K562 (cell line): ENCODE results near the gene B4GALT1. TPM values are rescaled to one million over a fixed set of nuclear protein-coding genes. Genes with fewer than 3 reads are reported as not detected.

Source experiments
- ATAC-seq: fragments of 200-7000 bp; cut with Tn5 transposase; 3 replicates; pipeline ENCODE4 v1.9.1; 2020; ENCODE audit warnings: moderate library complexity
- BruUV-seq: library from RNA; stranded (reverse); fragments of 400-500 nt; replicated peaks from 2 replicates; lab custom pipeline; 2021; lab: Mats Ljungman, UMichigan
- CTCF ChIA-PET: fragments of 300-600 bp; formaldehyde crosslinking; extraction: SDS; loops from one replicate; lab custom pipeline; 2021; ENCODE audit warnings: low intra/inter-chr PET ratio; lab: Yijun Ruan, JAX
- POLR2A ChIA-PET: fragments of 300-600, 350-650 bp; sonication (Branson Sonifier 250); formaldehyde crosslinking; extraction: SDS; loops from one replicate; lab custom pipeline; 2021; ENCODE audit warnings: antibody characterized with exemption, inconsistent platforms; lab: Yijun Ruan, JAX
- DNase-seq, 4 experiments: peaks; one replicate each; pipeline versions ENCODE4 v3.0.0 to v3.0.0-alpha.2; 2011 to 2018; ENCODE audit warnings: low spot score in 3 of 4, mixed read lengths in 3 of 4; ENCODE audit errors: extremely low read depth in 1 of 4
- FAIRE-seq: peaks from 2 replicates; lab custom pipeline; 2011; peaks lifted over from hg19 to GRCh38; lab: Jason Lieb, UNC
- H2AFZ ChIP-seq: 2 replicates; pipeline ENCODE4 v1.6.0; 2011; ENCODE audit warnings: low read depth, low read length, control low read depth, inconsistent platforms
- H3K27ac ChIP-seq: fragments of 200-600 bp; 3 replicates; pipeline ENCODE4 v1.8.0; 2011; ENCODE audit warnings: low read depth, mild to moderate bottlenecking, control low read depth, inconsistent platforms, low read length, moderate library complexity, mixed read lengths; ENCODE audit errors: extremely low read depth
- H3K27me3 ChIP-seq, 2 experiments: fragments of 300-600 bp in 1 of 2; 2 replicates in 1 of 2; 3 replicates in 1 of 2; pipeline versions ENCODE4 v1.6.0 to v1.8.0; 2011; ENCODE audit warnings: inconsistent platforms in 2 of 2, low read length in 2 of 2, mild to moderate bottlenecking in 1 of 2, mixed read lengths in 1 of 2, moderate library complexity in 1 of 2; ENCODE audit not compliant: control insufficient read depth in 2 of 2, insufficient read depth in 2 of 2
- H3K36me3 ChIP-seq: fragments of 300-600 bp; 3 replicates; pipeline ENCODE4 v1.8.0; 2011; ENCODE audit warnings: mild to moderate bottlenecking, low read length, inconsistent platforms; ENCODE audit not compliant: control insufficient read depth, insufficient read depth
- H3K4me1 ChIP-seq, 2 experiments: fragments of 200-600 bp in 1 of 2; replicated peaks in 1 of 2; 2 replicates in 1 of 2; 3 replicates in 1 of 2; pipeline versions ENCODE4 v1.5.1 to v1.8.0; 2011; ENCODE audit warnings: inconsistent platforms in 2 of 2, low read length in 2 of 2, mild to moderate bottlenecking in 1 of 2, mixed read lengths in 1 of 2, moderate library complexity in 1 of 2; ENCODE audit not compliant: control insufficient read depth in 2 of 2, insufficient read depth in 2 of 2
- H3K4me2 ChIP-seq: 2 replicates; pipeline ENCODE4 v1.6.1; 2011; ENCODE audit warnings: low read length, control low read depth, inconsistent platforms, mixed read lengths; ENCODE audit not compliant: insufficient read depth
- H3K4me3 ChIP-seq: fragments of 200-600 bp; sonication (generic), shearing (Covaris generic); 2 replicates; pipeline ENCODE4 v1.5.1; 2016; ENCODE audit warnings: control low read depth, inconsistent platforms
- H3K79me2 ChIP-seq: fragments of 200-600 bp; 3 replicates; pipeline ENCODE4 v1.8.0; 2011; ENCODE audit warnings: low read length, inconsistent platforms; ENCODE audit not compliant: control insufficient read depth, insufficient read depth
- H3K9ac ChIP-seq, 2 experiments: 2 replicates each; pipeline versions ENCODE4 v1.6.0 to v1.6.1; 2011; ENCODE audit warnings: low read depth in 2 of 2, low read length in 2 of 2, control low read depth in 1 of 2, inconsistent platforms in 1 of 2, mild to moderate bottlenecking in 1 of 2, mixed read lengths in 1 of 2; ENCODE audit not compliant: insufficient read depth in 1 of 2
- H3K9me1 ChIP-seq: one replicate; pipeline ENCODE4 v1.6.0; 2011; ENCODE audit warnings: inconsistent platforms, mild to moderate bottlenecking, low read length, moderate library complexity; ENCODE audit not compliant: control insufficient read depth, insufficient read depth
- H3K9me3 ChIP-seq: replicated peaks from 2 replicates; pipeline ENCODE4 v1.5.1; 2011; ENCODE audit warnings: low read depth, low read length, inconsistent platforms; ENCODE audit not compliant: control insufficient read depth, insufficient read depth
- H4K20me1 ChIP-seq: replicated peaks from 2 replicates; pipeline ENCODE4 v1.6.1; 2011; ENCODE audit warnings: low read length, inconsistent platforms, mixed read lengths; ENCODE audit not compliant: control insufficient read depth, insufficient read depth
- CAMTA2 ChIP-seq: fragments of 250-450 bp; sonication (Bioruptor Pico); conservative IDR thresholded peaks from 2 replicates; pipeline ENCODE4 v1.5.1; 2022
- NELFE ChIP-seq: IDR thresholded peaks from 2 replicates; pipeline ENCODE4 v1.6.1; 2011; ENCODE audit warnings: mild to moderate bottlenecking; ENCODE audit not compliant: insufficient read depth, insufficient read length
- WGBS: fragments of 100-300 bp; shearing (Covaris generic); methylation state at CpG from one replicate; pipeline ENCODE4 v1.1.6; 2016; ENCODE audit warnings: low coverage, mixed read lengths; ENCODE audit not compliant: insufficient coverage; ENCODE audit errors: missing lambda C conversion rate; 5-methylcytosine and 5-hydroxymethylcytosine counted together
- in situ Hi-C: fragments of 300-500 bp; cut with MboI; formaldehyde crosslinking; loops from 4 replicates; pipeline ENCODE4 v1.15.0; 2018; ENCODE audit warnings: inconsistent platforms, mixed read lengths
- intact Hi-C: fragments of 100-400 bp; cut with micrococcal nuclease; formaldehyde crosslinking; loops from 2 replicates; pipeline ENCODE4 v1.14.2; 2022
- polyA plus RNA-seq, 8 experiments: library from polyadenylated mRNA; depleted of rRNA in 4 of 8; stranded (reverse) in 5 of 8; unstranded in 3 of 8; fragments of >200 nt; fragmentation: Nextera tagmentation in 2 of 8; fragmentation: Illumina TruSeq in 1 of 8; extraction: Ambion mirVana in 2 of 8; extraction: Trizol in 1 of 8; gene quantifications; 2 replicates each; pipeline versions ENCODE4 v1.2.1 to v1.2.3, GENCODE V29; 2011 to 2014; ENCODE audit warnings: inconsistent platforms in 1 of 8, missing spikeins in 1 of 8
- total RNA-seq, 7 experiments: library from RNA; depleted of rRNA in 6 of 7; stranded (reverse); fragments of >200 nt in 6 of 7; fragmentation: Illumina TruSeq in 2 of 7; extraction: Trizol in 2 of 7; gene quantifications; 2 replicates each; pipeline versions ENCODE4 v1.2.1 to v1.2.3, GENCODE V29; 2011 to 2021; ENCODE audit warnings: low replicate concordance in 1 of 7
- TF ChIP-seq, protein P1 (sequence below): fragments of 250-450 bp; sonication (Bioruptor Pico); IDR thresholded peaks from 2 replicates; pipeline ENCODE4 v1.5.1; 2021; ENCODE audit warnings: mild to moderate bottlenecking

Gene B4GALT1
- total and polyA plus RNA-seq, 9 of the 15 experiments (the other 6 are each of a cell fraction or from before 2014, with no cell fraction given), result 4.1 to 26.8 (median 7.1) TPM

GRCh38 chr9:33127881-33128280 is 39.3 kb downstream of the B4GALT1 start:
- TF ChIP-seq CAMTA2 (CRISPR knock-in tag) (no peak), NELFE (no peak)
- TF ChIP-seq, protein P1, sequence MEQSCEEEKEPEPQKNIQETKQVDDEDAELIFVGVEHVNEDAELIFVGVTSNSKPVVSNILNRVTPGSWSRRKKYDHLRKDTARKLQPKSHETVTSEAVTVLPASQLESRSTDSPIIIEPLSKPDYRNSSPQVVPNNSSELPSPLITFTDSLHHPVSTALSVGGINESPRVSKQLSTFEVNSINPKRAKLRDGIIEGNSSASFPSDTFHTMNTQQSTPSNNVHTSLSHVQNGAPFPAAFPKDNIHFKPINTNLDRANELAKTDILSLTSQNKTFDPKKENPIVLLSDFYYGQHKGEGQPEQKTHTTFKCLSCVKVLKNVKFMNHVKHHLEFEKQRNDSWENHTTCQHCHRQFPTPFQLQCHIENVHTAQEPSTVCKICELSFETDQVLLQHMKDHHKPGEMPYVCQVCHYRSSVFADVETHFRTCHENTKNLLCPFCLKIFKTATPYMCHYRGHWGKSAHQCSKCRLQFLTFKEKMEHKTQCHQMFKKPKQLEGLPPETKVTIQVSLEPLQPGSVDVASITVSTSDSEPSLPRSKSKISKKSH, result no peak
- ATAC-seq (no peak), DNase-seq (no peak), FAIRE-seq (no peak)
- H3K9ac ChIP-seq, result no peak overlapping the region
- peaks cover 0 to 6% of the 10 kb centered on the region in 2 experiments; a peak in 3 of 5 replicates for H3K4me1 ChIP-seq
- in situ Hi-C loops, result no loop called here
- H3K9me3 ChIP-seq, result no peaks in the 10 kb centered on the region
- H3K9me1 ChIP-seq, result no peaks in the 10 kb centered on the region
- BruUV-seq, result no TSS peak
- CTCF ChIA-PET, result no interaction called here
- intact Hi-C loops, result no loop called here
- no peaks in the 10 kb centered on the region for H3K79me2 ChIP-seq
- H3K27me3 ChIP-seq, result no peaks in the 10 kb centered on the region
- peaks cover 5% of the 10 kb centered on the region; the same call in 1 of the 2 replicates for H4K20me1 ChIP-seq
- H3K27ac ChIP-seq, result no peak overlapping the region
- H3K36me3 ChIP-seq, result peaks cover 47% of the 10 kb centered on the region; the same call in 2 of the 3 replicates
- no peak overlapping the region for H2AFZ ChIP-seq
- POLR2A ChIA-PET, result interaction anchor here (0.7 to 0.9 kb wide), 2 partner anchors 19 to 1293 kb away, joined by 3 to 4 read pairs; no protein-coding TSS in a partner anchor
- WGBS, result 100% methylated on average over 2 of the region's 5 CpGs
- H3K4me3 ChIP-seq, result no peak overlapping the region
- no peak overlapping the region for H3K4me2 ChIP-seq
